T-helper 1 cell (primary cell): Measurements from ENCODE around the gene C10orf67.
A peak's percentile ranks its signal among the peaks of the same experiment; 100 is the strongest.
"Not testable (repeated sequence)": the region's sequence is repeated elsewhere in the genome, so short reads cannot be mapped to it uniquely, and the experiment has no call there.

Experiments
- DNase-seq, 5 donors: peaks; one replicate each; pipeline ENCODE4 v3.0.0-alpha.2; 2012 to 2020
- total RNA-seq, 4 donors: gene quantifications; one replicate each; lab custom pipeline; 2026; lab: John Stamatoyannopoulos, UW

Gene C10orf67
- 0 to 0.62 (median 0.30) reads per million in 4 donors for total RNA-seq

DNA sequence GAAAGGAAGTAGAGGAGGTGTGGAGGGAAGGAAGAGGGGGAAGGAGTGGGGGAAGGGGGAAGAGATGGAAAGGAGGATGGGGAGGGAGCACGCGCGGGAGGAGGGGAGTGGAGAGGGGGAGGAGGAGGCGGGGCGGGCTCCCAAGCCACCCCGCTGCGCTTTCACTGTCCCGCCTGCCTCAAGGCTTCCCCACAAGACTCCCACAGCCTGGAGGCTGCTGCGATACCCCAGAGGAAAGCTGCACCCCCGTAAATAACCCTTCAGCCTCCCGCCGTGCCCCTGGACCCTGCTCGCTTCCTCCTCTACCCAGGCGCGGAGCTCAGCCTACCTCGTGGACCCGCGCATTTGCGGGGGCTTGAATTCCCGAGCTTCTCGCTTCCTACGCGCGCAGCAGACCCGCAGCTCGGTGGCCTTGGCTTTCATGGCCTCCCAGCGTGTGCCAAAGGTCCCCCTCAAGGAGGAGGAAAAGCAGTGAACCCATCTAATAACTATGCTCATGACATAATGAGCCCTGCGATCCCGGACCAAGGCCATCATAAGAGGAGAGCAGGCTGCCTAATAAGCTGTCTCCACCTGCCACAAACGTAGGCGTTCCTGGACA, at the start of gene C10orf67:
Gene C10orf67, minus strand, starts transcription at position 557 of the 601 bp plus-strand sequence. Its CDS starts 23 bp downstream, at position 534.
- DNase-seq: peak; percentile 11 to 36 (median 20)

DNA sequence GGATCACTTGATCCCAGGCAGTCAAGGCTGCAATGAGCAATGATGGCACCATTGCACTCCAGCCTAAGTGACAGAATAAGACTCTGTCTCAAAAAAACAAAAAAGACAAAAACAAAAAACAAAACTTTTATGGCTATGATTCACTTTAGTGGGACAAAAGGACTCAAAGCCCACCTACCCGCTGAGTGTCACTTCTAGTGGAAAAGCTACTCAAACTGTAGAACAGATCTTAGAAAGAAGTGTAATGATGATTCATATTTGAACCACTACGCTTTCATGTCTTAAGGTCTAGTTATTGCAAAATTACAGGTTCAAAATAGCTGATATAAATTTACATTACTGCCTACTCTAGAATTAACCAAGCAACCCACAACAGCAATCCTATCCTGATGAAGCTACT, 47.2 kb upstream of the C10orf67 start:
- DNase-seq: peak in 1 of 5 donors; percentile 39

DNA sequence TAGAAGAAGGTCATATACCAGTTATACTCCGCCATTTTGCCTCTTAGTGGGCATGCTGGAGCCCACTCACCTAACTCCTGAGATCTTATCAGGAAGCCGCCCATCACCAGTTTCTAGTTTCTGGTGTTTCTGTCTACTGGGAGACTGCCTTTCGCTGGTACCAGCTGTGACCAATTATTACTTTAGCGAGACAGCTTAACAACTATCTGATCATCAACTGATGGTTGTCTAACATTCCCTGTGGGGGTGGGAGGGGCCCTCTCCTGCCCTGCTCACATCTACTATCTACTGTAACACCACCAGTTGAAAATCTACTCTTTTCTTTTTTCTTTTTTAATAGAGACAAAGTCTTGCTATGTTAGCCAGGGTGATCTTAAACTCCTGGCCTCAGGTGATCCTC, 46.2 kb upstream of the C10orf67 start:
- DNase-seq: no peak

DNA sequence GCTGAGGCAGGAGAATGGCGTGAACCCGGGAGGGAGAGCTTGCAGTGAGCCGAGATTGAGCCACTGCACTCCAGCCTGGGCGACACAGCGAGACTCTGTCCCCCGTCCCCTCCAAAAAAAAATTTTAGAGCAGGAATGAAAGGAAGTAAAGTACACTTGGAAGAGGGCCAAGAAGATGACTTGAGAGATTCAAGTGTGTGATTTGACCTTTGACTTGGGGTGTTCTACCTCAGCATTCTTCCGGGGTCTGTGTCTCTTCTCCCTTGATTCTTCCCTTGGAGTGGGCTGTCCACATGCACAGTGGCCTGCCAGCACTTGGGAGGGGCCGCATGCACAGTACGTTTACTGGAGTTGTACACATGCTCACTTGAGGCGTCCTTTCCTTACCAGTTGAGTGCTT, 45.8 kb upstream of the C10orf67 start:
- not testable (repeated sequence) for DNase-seq

DNA sequence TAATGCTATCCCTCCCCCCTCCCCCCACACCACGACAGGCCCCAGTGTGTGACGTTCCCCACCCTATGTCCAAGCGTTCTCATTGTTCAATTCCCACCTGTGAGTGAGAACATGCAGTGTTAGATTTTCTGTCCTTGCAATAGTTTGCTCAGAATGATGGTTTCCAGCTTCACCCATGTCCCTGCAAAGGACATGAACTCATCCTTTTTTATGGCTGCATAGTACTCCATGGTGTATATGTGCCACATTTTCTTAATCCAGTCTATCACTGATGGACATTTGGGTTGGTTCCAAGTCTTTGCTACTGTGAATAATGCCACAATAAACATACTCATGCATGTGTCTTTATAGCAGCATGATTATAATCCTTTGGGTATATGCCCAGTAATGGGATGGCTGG, 42.9 kb upstream of the C10orf67 start:
- DNase-seq: not testable (repeated sequence)

DNA sequence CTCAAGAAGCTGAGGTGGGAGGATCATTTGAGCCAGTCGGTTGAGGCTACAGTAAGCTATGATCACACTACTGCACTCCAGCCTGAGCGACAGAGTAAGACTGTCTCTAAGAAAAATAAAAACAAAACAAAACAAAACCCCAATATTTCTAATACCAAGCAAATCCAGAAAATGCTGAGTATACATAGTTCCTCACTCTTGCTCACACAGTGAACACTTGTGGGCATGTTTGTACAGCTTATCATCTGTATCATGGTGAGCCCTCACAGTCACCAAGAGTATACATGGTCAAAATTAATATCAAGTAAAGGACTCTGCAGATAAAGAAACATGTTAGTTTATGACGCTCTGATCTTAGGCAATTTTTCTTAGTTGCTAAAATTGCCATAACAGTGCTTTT, 41.5 kb upstream of the C10orf67 start:
- DNase-seq: no peak

DNA sequence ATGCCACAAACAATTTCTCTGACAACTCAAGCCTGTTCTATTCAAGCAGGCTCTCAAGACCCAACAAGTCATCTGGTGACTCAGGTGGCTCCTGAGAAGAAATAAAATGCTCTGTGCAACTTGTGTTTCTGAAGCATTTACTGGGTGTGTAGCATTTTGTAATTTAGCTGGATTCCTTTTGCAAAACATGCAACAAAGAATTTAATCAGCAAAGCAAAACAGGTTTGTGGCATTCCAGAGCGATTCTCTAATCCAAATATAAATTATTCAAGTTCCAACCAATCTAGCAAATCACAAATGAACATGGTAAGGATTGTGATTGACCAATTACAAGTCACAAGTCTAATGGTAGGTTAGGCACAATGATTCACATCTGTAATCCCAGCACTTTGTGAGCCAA, 39.8 kb upstream of the C10orf67 start:
- no peak for DNase-seq

DNA sequence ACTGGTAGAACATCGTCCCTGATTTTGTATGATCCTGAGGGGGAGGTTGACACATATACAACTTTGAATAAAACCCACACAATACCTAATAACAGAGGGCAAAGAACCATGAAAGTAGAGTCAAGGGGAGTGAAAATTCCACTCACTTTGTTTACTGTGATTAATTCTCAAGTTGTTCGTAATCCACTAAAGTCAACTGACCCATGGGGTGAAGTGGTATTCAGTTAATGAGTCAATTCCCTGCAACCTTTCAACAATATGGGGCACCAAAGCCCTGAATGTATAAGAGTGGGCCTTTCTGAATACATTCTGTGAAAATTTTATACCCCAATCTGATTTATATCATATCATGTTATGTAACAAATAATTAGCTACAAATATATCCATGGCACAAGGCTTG, 39.0 kb upstream of the C10orf67 start:
- no peak for DNase-seq

DNA sequence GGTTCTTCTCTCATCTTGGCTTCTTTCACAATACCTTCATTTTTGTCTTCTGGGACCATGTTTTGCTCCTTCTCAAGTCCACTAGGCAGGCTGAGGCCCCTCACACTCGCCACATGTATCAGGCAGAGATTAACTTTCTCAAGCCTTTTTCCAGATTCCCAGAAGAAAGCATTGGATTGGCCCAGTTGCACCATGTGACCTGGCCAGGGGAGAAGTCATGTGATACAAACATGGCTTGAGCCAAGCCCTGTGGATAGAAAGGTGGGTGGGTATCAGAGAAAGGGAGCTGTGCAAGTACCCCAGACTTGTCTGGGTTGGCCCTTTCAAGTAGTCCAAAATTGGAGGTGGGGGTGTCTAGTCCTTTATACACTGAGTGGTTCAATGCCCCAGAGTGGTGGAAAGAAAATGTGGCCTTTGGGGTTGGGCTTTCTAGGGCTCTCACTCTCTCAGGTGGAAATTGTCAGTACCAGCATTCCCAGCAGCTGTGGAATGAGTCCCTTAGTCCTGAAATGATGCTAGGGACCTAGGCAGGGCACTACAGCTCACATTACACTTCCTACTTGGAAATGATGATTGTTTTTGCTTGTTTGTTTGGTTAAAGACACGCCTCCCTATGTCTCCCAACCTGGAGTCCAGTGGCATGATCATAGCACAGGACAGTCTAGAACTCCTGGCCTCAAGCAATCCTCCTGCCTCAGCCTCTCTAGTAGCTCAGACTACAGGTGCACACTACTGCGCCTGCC, 36.9 kb upstream of the C10orf67 start:
- DNase-seq: no peak

DNA sequence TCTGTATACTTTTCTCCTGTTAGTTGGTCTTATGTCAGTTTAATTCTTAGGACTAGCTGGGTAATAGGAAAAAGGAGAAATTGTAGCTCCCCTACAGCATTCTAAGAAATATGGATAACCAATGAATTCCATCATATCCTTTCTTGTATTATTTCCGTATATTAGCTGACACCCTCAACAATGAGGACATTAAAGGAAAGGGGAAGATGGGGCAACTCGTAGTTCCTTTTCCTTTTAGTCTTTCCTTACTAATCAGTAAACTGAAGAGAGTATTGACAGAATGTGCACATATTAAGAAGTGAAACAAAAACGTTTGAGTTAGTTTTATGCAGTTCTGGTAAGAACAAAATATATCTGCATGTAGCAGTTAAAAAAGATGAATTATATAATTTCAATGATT, 35.1 kb upstream of the C10orf67 start:
- DNase-seq: no peak

DNA sequence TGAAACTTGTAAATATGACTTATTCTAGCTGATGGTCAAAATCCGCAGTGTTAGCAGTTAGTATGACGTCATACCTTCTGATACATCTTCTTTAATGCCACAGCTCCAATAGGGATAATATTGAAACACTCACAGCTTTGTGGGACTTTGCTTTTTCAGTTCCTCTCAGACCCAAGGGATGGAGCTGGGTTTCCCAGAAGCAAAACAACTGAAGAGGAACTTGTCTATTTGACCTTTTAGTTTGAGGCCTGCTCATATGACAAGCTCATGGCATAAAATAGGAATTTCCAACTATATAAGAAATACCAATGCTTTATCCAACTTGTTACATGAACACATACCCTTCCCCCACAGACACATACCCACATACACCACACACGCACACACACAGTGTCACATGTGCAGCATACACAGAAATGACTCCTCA, 31.6 kb upstream of the C10orf67 start:
- no peak for DNase-seq

DNA sequence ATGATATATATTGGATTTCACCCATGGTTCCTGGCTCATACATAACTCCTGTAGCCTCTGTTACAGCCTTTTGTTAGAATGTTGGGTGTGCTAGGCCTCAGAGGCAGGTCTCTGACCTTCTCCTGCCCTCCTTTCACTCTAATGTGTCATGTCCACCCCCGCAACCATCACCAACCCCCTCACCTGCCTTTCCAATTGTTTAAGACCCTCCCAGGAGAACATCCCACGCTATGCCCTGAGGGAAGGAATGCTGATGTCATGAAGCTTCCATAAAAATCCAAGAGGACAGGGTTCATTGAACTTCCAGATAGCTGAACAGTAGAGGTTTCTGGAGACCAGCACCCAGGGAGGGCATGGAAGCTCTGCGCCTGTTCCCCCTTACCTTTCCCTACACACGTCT, 30.8 kb upstream of the C10orf67 start:
- no peak for DNase-seq

DNA sequence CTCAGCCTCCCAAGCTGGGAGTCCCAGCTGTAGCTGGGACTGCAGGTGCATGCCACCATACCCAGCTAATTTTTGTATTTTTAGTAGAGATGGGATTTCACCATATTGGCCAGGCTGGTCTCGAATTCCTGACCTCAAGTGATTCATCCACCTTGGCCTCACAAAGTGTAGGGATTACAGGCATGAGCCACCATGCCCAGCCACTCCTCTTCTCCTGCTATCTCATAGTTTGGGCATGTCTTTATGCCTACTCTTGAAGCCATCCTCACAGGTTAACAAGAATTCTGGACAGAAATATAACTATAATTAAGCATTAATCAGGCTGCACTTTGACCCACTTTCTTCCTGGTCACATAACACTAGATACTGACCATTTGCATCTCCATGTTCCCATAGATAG, 28.6 kb upstream of the C10orf67 start:
- DNase-seq: no peak

DNA sequence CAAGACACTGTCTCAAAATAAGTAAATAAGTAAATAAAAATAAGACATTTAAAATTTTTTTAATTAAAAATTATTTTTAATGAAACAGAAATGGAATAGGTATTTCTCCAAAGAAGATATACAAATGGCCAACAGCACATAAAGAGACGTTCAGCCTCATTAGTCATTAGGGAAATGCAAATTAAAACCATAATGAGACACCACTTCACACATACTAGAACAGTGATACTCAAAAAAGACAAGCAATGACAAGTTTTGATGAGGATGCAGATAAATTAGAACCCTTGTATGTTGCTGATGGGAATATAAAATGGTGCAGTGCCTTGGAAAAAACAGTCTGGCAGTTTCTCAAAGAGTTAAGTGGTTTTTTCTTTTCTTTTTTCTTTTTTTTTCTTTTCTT, 26.5 kb upstream of the C10orf67 start:
- no peak for DNase-seq

DNA sequence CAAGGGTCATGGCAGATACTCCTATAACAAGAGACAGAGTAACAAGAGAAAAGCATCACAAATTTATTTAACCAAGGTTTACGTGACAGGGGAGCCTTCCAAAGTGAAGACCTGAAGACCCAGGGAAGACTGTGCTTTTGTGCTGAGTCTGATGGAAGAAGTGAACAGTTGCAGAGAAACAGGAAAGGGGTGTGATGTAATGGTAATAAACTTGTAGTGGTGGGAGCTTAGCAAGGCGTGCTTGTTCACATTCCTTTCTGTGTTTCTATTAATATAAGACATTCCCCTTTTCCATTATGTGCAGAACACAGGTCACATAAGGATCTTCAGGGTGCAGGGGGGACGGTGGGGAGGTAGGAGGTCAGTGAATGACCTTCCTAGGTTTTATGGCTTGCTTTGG, 25.5 kb upstream of the C10orf67 start:
- DNase-seq: peak in 1 of 5 donors; percentile 17

DNA sequence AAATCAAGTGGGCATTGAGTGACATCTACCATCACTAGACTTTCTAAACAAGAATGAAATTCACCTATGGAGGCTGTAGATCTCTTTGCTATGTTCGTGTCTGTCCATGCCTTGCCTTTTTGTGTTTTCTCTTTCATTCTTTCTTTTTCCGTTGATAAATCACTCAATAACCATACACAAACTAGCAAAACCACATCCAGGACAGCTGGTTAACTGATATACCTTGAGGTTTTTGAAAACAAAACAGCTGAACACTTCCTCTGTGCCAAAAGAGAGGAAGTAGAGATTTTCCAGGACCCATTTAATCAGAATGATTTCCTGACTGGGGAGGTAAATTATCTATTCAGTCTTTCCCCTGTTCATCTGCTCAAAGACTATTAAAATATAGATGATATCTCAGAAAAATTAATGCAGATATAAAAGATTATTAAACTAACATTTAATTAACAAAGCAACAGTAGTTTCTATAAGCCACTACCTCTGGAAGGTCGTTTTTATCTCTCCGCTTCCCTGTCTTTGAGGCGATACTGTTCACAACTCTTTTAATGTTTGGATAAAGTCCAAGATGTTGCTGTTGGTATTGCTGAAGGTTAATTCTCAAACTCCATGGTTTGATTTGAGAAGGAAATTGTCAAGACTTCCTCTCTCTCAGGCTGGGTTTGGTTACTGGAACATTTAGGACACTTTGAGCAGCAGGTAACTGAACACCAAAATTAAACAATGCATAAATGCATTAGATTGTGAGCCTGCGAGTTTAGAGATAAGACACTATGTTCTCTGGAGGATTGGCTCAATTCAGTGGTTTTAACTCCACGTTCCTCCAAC, 24.4 kb upstream of the C10orf67 start:
- DNase-seq: peak in 1 of 5 donors; percentile 86

DNA sequence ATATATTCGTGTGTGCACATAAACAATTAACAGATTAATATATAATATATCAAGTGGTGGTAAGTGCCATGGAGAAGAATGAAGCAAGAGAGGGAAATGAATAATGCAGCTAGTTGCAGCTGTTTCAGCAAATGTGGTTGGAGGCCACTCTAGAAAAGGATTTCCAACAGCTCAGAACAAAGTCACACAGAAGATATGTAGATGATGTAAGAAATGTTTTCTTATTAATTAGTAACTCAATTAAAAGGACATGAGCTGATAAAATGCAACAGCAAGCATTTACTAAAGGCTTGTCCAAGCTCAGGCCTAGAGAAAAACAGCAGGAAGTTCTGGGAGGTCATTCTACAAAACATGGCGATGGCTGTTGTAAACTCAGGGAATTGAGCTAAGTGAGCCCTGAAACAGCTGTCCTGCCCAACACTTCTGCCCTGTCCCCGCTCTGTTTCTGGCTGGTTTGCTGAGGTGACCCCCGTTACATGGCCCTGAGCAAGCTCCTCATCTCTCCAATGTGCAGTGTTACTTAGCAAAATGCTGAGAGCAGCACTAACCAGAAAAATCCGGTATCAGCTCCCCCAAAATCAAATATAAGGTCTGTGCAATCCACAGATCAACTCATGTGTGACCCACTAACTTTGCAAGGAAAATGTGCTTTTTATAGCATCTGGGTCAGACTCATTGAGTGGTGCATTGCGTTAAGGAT, 23.4 kb upstream of the C10orf67 start:
- DNase-seq: peak in 1 of 5 donors; percentile 44

DNA sequence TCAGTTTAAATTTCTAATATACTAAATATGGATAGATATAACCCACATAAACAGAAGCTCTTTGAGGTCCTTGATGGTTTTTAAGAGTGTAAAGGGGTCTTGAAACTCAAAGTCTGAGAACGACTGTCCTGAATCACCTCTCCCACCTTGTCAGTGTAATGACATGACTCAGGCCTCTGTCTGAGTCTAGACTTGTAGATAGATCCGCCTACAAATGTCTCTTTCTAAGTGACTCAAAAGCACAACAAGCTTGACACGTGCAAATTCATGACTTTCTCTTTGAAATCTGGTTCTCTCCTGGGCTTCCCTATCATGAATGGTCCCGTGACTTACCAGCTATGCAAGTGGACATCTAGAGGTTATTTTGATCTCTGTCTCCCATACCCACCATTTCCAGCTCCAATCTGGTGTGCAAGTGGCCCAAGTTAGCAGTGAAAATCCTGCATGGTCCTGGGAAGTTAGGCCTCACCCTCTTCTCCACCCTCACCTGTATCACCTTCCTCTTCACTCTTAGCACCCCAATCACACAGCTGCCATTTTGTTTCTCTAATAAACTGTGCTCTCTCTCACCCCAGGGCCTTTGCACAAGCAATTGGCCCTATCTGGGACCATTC, 20.9 kb upstream of the C10orf67 start:
- DNase-seq: peak in 1 of 5 donors; percentile 66

DNA sequence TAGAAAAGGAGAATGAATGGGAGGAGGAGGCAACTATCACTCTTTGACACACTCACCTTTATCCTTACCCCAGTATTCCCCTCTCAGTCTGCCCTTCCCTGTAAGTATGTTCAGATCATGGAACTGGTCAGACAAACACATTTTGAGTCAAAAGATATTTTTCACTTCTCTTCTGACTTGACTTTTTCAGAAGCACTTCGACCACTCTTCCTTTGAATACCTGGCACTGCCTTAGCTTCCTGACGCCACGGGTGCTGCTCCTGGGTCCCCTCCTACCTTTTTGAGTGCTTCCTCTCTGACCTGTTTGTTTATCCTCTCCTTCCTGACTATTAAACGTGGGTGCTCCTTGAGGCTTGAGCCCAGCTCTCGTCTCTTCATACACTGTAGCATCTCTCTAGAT, 19.8 kb upstream of the C10orf67 start:
- DNase-seq: peak in 1 of 5 donors; percentile 39

DNA sequence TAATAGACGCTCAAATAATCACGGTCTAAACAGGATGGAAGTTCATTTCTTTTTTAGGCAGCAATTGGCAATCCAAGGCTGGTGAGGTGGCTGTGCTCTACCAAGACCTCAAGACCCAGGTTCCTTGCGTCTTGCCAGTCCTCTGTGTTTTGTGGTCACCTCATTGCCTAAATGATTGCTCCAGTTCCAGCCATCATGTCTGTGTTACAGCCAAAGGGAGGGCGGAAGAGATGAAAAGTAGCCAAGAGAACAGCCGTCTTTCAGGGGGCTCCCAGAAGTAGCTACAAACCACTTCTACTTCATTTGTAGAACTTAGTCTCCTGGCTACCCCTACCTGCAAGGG, 19.2 kb upstream of the C10orf67 start:
- no peak for DNase-seq

DNA sequence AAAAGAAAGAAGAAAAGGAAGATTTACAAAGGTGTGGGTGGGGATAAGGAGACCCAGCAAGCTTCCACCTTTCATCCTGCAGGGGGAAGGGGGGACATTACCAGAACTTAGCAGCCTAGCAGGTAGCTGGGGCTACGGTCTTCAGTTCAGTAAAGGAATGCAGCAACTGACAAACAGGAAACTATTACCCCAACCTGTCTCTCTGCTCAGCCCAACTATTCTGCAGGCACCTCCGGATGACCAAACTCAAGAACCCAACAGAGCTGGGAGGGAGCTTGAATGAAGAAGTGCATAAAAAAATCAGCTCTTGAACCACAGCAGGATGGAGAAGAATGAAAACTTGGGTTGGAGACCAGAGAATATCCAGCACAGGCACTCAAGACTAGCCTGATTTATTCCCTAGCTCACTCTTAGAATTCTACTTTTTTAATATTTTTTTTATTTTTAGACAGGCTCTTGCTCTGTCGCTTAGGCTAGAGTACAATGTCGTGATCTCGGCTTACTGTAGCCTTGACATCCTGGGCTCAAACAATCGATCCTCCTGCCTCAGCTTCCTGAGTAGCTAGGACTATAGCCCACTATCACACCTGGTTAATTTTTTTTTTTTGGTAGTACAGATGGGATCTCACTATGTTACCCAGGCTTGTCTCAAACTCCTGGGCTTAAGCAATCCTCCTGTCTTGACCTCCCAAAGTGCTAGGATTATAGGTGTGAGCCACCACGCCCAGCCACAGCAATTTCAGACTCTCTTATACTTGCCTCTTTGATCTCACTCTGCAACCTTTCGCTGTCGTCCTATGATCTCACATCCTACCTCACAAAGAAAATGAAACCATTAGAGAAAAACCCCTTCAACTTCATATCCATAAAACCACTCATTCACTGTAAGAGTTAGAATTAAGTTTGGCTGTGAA, 18.5 kb upstream of the C10orf67 start:
- DNase-seq: peak in 4 of 5 donors; percentile 14 to 86 (median 30)
